HG03469 (cell line): Measurements from ENCODE around the gene NFYC.

ENCODE experiments used
- ATAC-seq: cut with Tn5 transposase; IDR thresholded peaks from one replicate; pipeline ENCODE4 v1.9.1; 2021; ENCODE audit warnings: mild to moderate bottlenecking, moderate library complexity, moderate number of reproducible peaks; ENCODE audit not compliant: unreplicated experiment

The NFYC gene

GRCh38 chr1:40691538-40692428 lies at the start of gene NFYC:
Gene NFYC, plus strand, starts transcription at chr1:40691704. Its CDS starts 47,140 bp downstream, at chr1:40738844.
- peak; percentile 46 for ATAC-seq

- no peak for ATAC-seq
These were observed 46.3 kb upstream of the NFYC start for GRCh38 chr1:40645118-40645680.

- ATAC-seq, result no peak
These were observed 45.2 kb upstream of the NFYC start for GRCh38 chr1:40646315-40646714.

- no peak for ATAC-seq
These were observed 43.3 kb upstream of the NFYC start for GRCh38 chr1:40648200-40648599.

- no peak for ATAC-seq
These were observed 42.4 kb upstream of the NFYC start for GRCh38 chr1:40648928-40649591.

GRCh38 chr1:40649592-40649930 lies 41.9 kb upstream of the NFYC start:
- no peak for ATAC-seq

GRCh38 chr1:40650075-40650474 lies 41.4 kb upstream of the NFYC start:
- no peak for ATAC-seq

GRCh38 chr1:40651138-40651857 lies 40.2 kb upstream of the NFYC start:
- ATAC-seq, result no peak

GRCh38 chr1:40652468-40652867 lies 39.0 kb upstream of the NFYC start:
- ATAC-seq, result no peak

- ATAC-seq, result no peak
These were observed 38.5 kb upstream of the NFYC start for GRCh38 chr1:40652979-40653378.

- ATAC-seq, result no peak
These were observed 37.5 kb upstream of the NFYC start for GRCh38 chr1:40653851-40654537.

GRCh38 chr1:40657046-40657445 lies 34.5 kb upstream of the NFYC start:
- ATAC-seq, result no peak

GRCh38 chr1:40658751-40659648 lies 32.5 kb upstream of the NFYC start:
- ATAC-seq, result no peak

GRCh38 chr1:40659649-40659947 lies 31.9 kb upstream of the NFYC start:
- no peak for ATAC-seq

- ATAC-seq, result no peak
These were observed 29.8 kb upstream of the NFYC start for GRCh38 chr1:40661678-40662077.

GRCh38 chr1:40662151-40662550 lies 29.4 kb upstream of the NFYC start:
- no peak for ATAC-seq

- no peak for ATAC-seq
These were observed 28.6 kb upstream of the NFYC start for GRCh38 chr1:40662864-40663263.

GRCh38 chr1:40663324-40664166 lies 28.0 kb upstream of the NFYC start:
- ATAC-seq, result no peak

- no peak for ATAC-seq
These were observed 27.4 kb upstream of the NFYC start for GRCh38 chr1:40664167-40664537.
